Kidney (tissue), 14 donors: ENCODE results near the gene CEP250. TPM values are rescaled to one million over a fixed set of nuclear protein-coding genes. Genes with fewer than 3 reads are reported as not detected.
A peak's percentile ranks its signal among the peaks of the same experiment; 100 is the strongest.

Source experiments
- DNase-seq, 5 donors: peaks; one replicate each; pipeline ENCODE4 v3.0.0-alpha.2; 2013 to 2020
- FAIRE-seq: peaks from 2 replicates; lab custom pipeline; 2012; peaks lifted over from hg19 to GRCh38; lab: Jason Lieb, UNC
- H3K27ac ChIP-seq, 2 donors: one replicate each; pipeline ENCODE4 v1.7.0; 2013; ENCODE audit warnings: low read depth in 2 of 2, low read length in 2 of 2, inconsistent platforms in 1 of 2
- H3K27me3 ChIP-seq: one replicate; pipeline ENCODE4 v1.7.1; 2013; ENCODE audit warnings: low read length, inconsistent platforms; ENCODE audit not compliant: control insufficient read depth, insufficient read depth
- H3K36me3 ChIP-seq, 3 donors: one replicate each; pipeline versions ENCODE4 v1.7.0 to v1.7.1; 2013; ENCODE audit warnings: low read length in 3 of 3, control low read depth in 1 of 3, inconsistent platforms in 1 of 3; ENCODE audit not compliant: insufficient read depth in 3 of 3, control insufficient read depth in 2 of 3
- H3K4me1 ChIP-seq, 3 donors: one replicate each; pipeline versions ENCODE4 v1.7.0 to v1.7.1; 2013; ENCODE audit warnings: low read length in 3 of 3, inconsistent platforms in 1 of 3, low read depth in 1 of 3; ENCODE audit not compliant: control insufficient read depth in 2 of 3, insufficient read depth in 2 of 3
- H3K4me3 ChIP-seq, 3 donors: one replicate each; pipeline versions ENCODE4 v1.7.0 to v1.8.1; 2013; ENCODE audit warnings: low read length in 3 of 3, control low read depth in 1 of 3, inconsistent platforms in 1 of 3
- H3K9ac ChIP-seq, 3 donors: one replicate each; pipeline versions ENCODE4 v1.7.0 to v1.7.1; 2013; ENCODE audit warnings: low read length in 3 of 3, control low read depth in 1 of 3, inconsistent platforms in 1 of 3
- H3K9me3 ChIP-seq, 3 donors: one replicate each; pipeline versions ENCODE4 v1.7.0 to v1.7.1; 2013; ENCODE audit warnings: low read length in 3 of 3, control low read depth in 1 of 3, inconsistent platforms in 1 of 3; ENCODE audit not compliant: control insufficient read depth in 2 of 3, insufficient read depth in 1 of 3
- CTCF ChIP-seq: IDR thresholded peaks from 3 replicates; pipeline ENCODE4 v1.5.1; 2012; ENCODE audit warnings: mild to moderate bottlenecking, moderate library complexity, borderline replicate concordance; ENCODE audit not compliant: insufficient read depth; ENCODE audit errors: extremely low read depth
- intact Hi-C: fragments of 100-400 bp; cut with DNase I; formaldehyde crosslinking; loops from one replicate; pipeline ENCODE4 v1.11.1; 2022
- polyA plus RNA-seq: library from polyadenylated mRNA; stranded (reverse); fragments of 350-450 nt; fragmentation: Illumina TruSeq; extraction: RNeasy Lipid Tissue Mini Kit (QIAGEN cat#74804); gene quantifications from one replicate; pipeline ENCODE4 v1.2.3, GENCODE V29; 2014; ENCODE audit warnings: low read depth, low replicate concordance; ENCODE audit not compliant: insufficient read depth
- total RNA-seq: library from RNA; stranded (reverse); fragmentation: NEBNext Ultra II Directional; extraction: Animal tissue kit (Norgen Biotek cat#: 25700); gene quantifications from one replicate; pipeline ENCODE4 v1.2.1, GENCODE V29; 2021
- donor health status: control.
- donor health status: control.
- donor health status: control.
- donor health status: control.
- donor health status: control.
- donor health status: DM: yes; HTN: yes; CAD: no.
- donor health status: Normal renal cell carcinoma (clear cell type).

The CEP250 gene
- total and polyA plus RNA-seq, 2 donors from 2014 or later = 4.9 to 25.2 TPM

- no peak for FAIRE-seq
- H3K4me1 ChIP-seq = no peaks in the 10 kb centered on the region
- DNase-seq = no peak
- no peak overlapping the region for H3K9ac ChIP-seq
- intact Hi-C loops = no loop called here
- H3K27me3 ChIP-seq = no peaks in the 10 kb centered on the region
- no peak for TF ChIP-seq CTCF
- H3K9me3 ChIP-seq = no peaks in the 10 kb centered on the region
- no peak overlapping the region for H3K27ac ChIP-seq
- no peak overlapping the region for H3K4me3 ChIP-seq
- H3K36me3 ChIP-seq = peaks cover 8 to 38% (median 23%) of the 10 kb centered on the region in 3 donors
These were observed 24.4 kb downstream of the CEP250 start for GRCh38 chr20:35479798-35480197.

GRCh38 chr20:35487479-35487878, 32.1 kb downstream of the CEP250 start:
- no peak for TF ChIP-seq CTCF
- intact Hi-C loops = no loop called here
- no peak for DNase-seq
- no peak overlapping the region for H3K9ac ChIP-seq
- H3K27ac ChIP-seq = no peak overlapping the region
- FAIRE-seq = no peak
- H3K9me3 ChIP-seq = no peaks in the 10 kb centered on the region
- H3K27me3 ChIP-seq = no peaks in the 10 kb centered on the region
- no peaks in the 10 kb centered on the region for H3K4me1 ChIP-seq
- H3K36me3 ChIP-seq = peaks cover 4 to 11% (median 9%) of the 10 kb centered on the region in 3 donors
- H3K4me3 ChIP-seq = no peak overlapping the region

- Histone ChIP-seq H3K9me3 (no peaks in the 10 kb centered on the region), H3K4me1 (no peaks in the 10 kb centered on the region), H3K4me3 (no peak overlapping the region), H3K27ac (no peak overlapping the region), H3K27me3 (no peaks in the 10 kb centered on the region), H3K36me3 (peaks cover 2 to 25% (median 20%) of the 10 kb centered on the region in 3 donors), H3K9ac (no peak overlapping the region)
- no peak for TF ChIP-seq CTCF
- DNase-seq (no peak), FAIRE-seq (no peak)
- intact Hi-C loops = no loop called here
These were observed 34.3 kb downstream of the CEP250 start for GRCh38 chr20:35489717-35490116.

GRCh38 chr20:35490736-35491181, 35.4 kb downstream of the CEP250 start:
- Histone ChIP-seq H3K9me3 (no peaks in the 10 kb centered on the region), H3K27ac (no peak overlapping the region), H3K9ac (no peak overlapping the region), H3K27me3 (no peaks in the 10 kb centered on the region), H3K4me1 (no peaks in the 10 kb centered on the region), H3K36me3 (peaks cover 2 to 31% (median 24%) of the 10 kb centered on the region in 3 donors), H3K4me3 (peak overlapping the region in 2 of 3 donors; percentile 26 to 41)
- no peak for FAIRE-seq
- DNase-seq = no peak
- intact Hi-C loops = no loop called here
- TF ChIP-seq CTCF = no peak
